ENCODE measurements around the gene GAL3ST2.

GAL3ST2 gene

DNA sequence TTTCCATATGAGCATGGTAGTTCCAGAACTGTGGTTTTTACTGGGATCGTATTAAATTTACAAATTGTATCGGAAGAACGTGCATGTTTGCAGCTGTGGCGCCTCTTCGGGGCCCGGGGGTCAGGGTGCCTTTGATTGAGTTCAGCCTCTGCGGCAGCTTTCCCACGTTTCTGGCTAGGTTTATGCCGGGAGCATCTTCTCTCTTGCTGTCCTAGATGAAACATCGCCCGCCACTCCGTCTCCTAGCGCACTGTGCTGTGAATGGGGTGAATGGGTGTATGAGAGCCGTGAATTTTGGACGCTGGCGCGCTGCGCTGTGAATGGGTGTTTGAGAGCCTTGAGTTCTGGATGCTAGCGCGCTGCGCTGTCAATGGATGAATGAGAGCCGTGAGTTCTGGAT lies 69.8 kb downstream of the GAL3ST2 start:
- no peak for DNase-seq

DNA sequence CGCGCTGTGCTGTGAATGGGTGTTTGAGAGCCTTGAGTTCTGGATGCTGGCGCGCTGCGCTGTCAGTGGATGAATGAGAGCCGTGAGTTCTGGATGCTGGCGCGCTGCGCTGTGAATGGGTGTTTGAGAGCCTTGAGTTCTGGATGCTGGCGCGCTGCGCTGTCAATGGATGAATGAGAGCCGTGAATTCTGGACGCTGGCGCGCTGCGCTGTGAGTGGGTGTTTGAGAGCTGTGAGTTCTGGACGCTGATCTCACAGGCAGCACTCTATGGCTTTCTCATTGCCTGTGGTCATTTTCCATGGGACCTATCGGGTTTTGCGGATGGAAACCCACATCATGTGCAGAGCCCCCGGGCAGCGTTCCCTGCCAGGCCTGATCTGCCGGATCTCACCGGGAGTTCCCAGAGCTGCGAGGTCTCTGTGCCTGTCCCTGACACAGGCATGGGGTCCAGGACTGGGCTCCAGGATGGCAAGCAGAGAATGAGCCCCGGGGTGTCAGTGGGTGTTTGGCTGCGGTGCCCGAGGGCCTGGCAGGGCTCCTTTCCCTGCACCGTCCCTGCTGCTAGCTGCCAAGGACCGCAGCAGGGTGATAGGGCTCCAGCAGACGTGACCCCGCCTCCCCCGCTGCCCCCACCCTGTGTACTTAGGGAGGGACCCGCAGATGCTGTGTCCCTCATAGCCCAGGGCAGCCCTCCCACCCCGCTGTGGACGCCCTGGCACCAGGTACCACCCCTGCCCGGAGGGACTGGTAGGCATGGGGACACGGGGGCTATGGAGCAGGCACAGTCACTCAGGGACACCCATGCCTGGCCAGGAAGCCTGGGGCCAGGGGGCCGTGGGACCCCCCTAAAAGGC lies 72.4 kb downstream of the GAL3ST2 start:
- no peak for DNase-seq

DNA sequence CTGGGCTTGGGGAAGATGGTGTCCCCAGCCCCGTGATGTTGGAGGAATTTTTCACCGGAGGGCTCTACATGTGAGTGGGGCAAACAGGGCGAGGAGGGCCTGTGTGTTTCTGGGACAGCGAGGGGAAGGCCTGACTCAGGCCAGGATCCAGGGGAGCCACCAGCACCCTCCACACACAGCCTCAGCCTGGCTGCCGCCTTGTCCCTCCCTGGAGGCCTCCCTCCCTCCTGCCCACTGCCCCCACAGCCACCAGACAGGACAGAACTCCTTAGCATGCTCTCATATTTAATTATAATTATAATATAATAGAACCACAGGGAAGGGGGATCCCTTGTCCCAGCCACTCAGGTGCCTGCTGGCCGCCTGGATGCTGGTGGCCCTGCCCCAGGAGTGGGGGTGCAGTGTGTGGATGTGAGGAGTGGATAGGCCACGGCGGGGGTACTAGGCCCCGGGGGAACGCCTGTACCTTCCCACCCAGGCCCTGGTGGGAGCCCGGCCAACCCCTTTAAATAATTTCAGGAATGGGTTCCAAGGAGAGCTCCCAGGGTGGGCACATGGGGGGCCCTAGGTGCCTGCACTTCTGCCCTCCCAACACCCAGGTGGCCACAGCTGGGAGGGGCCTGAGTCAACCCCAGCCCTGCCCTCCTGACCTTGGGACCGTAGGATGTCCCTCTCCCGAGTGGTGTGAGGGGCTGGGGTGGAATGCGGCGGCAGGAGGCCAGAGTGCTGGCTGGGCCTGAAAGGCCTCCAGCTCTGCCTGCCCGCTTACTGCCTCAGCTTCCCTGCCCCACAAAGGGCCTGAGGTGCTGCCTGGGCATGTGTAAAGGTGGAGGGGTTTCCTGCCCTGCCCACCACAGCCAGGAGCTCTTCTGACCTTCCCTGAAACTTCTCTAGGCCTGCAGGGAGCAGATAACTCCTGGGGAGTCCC lies 73.3 kb downstream of the GAL3ST2 start:
- DNase-seq, result no peak

DNA sequence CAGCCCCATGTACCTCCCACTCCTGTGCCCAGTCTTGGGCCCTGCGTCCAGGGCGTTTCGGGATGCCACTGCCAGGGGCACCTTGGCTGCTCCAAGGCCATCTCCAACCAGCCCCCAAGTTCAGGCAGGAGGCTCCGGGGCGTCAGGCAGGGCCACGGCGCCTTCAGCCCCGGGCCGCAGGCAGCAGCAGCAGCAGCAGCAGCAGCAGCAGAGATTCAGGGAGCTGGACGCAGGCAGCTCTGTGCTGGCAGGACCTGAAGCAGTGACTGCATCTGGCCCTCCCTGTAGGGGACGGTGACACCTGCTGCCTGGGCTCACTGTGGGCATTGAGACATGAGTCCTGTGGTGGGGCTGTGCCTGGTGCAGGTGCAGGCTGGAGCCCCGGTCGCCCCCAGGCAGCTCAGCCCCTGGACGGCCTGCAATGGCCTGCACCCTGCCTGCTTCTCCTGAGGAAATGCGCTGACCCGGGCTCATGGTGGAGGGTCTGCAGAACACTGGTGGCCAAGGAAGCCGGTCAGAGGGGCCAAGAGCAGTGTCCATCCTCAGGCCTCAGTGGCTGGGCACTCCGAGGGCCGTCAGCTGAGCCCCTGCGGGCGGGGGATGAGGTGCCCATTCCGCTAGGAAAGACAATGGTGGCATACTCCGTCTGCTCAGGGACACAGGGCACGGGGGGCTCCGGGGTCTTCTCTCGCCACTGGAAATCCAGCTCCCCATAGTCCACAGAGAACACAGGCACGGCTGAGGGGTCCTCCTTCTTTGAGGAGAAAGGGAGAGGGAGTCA lies 74.1 kb downstream of the GAL3ST2 start:
- DNase-seq, result no peak

DNA sequence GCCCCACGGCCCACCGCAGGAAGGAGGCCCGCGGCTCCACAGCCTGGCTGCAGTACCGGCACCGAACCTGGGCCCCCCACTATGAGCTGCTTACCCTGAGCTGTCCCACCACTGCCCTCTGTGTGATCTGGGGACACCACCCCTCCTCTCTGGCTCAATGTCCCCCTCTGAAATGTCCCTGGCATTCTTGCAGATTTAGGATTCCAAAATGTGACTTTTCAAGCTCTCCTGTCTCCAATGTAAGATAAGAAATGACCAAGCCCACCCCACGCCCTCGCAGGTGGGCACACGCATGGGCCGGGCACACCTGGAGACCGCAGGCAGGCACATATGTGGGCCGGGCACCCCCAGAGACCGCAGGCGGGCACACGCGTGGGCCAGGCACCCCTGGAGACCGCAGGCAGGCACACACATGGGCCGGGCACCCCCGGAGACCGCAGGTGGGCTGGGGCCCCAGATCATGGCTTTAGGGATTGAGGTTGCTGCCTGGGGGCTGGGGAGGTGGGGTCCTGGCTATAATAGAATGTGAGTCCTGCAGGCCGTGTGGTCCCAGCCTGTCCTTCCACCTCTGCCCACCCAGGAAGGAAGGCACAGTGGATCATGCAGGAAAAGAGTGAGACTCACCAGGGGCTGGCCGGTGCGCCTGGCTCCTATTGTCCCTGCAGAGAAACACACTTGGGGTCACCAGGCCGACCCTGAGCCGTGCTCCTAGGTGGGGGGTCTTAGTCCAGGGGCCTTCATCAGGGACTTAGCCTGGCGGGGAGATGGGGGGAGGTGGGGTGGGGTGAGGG lies 74.9 kb downstream of the GAL3ST2 start:
- DNase-seq, result no peak

DNA sequence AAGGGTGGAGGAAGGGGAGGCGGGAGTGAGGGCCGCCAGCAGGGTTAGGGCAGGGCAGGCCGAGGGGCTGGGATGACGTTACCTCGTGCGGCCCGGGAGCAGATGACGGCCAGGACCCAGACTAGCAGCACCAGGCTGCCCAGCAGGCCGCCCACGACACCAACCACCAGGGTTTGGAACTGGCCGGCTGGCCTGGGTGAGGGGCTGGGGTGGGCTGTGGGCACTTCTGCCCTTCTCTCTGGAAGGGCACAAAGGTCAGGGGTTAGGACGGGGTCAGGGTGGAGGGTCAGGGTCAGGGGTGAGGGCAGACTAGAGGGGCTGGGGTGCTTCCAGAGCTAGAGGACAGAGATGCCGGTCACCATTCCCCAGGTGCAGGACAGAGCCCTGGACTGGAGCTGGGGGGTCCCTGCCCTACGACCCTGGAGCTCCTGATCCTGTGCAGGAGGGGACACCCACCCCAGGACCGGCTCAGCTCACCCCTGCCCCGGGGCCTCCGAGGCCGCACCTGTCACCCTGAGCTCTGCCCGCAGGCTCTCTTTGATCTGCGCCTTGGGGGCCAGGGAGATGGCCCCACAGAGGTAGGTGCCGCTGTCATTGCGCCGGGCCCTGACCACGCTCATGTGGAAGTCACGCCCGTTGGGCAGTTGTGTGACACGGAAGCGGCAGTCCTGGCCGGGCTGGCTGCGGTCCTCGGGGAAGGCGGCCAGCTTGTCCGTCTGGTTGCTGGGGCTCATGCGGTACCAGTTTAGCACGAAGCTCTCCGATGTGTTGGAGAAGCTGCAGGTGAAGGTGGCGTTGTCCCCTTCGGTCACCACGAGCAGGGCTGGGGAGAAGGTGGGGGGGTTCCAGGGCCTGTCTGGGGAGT lies 75.7 kb downstream of the GAL3ST2 start:
- no peak for DNase-seq

DNA sequence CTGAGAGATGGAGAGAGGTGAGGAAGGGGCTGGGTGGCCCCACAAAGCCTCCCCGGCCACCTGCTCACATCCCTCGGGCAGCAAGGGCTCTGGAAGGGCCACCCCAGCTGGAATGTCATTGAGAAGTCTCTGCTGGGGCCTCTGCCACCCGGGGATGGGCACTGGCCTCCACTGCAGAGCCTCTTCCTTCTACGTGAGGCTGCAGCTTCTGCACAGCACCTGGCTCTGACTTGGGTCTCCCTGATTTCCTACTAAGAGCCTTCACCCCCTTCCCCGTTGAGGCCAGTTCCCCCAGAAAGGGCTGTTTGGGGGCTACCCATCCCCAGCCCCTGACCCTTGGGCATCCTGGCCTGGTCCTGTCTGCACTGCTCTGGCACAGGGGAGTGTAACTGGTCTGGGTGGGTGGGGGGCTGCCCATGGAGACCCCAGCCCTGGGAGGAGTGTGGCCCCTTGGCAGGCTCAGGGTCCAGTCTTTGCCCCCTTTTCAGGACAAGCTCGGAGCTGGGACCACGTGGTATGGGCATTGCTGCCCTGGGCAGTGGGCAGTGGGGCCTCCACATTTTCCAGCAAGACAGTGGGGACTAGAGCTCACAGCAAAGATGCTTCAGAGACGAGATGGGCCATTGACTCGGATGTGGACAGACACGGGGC lies 76.5 kb downstream of the GAL3ST2 start:
- DNase-seq, result no peak
